Measurements from ENCODE around the gene SERTAD4.

Gene SERTAD4

GRCh38 chr1:210231846-210232510, 618 bp upstream of the SERTAD4 start:
- peak overlapping the region; percentile 33 for H3K4me3 ChIP-seq (ENCODE audit: low read depth, low read length)

DNA sequence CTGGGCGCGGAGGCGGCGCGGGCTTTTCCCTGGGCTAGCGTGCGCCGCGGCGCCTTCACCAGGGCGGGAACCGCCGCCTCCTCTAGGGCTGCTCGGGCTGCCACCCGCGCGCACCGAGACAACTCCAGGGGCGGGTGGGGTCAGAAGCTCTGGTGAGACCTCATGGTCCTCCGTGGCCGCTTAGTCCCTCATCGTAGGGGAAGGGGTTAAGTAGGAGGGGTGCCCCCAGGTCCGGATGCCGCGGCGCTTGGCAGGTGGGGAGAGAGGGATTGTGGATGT, 559 bp downstream of the SERTAD4 start:
- peak overlapping the region; percentile 47 for H3K4me3 ChIP-seq (ENCODE audit: low read depth, low read length)

- H3K4me3 ChIP-seq (ENCODE audit: low read depth, low read length): peak overlapping the region; percentile 47
Measured at GRCh38 chr1:210233495-210234328, 1.1 kb downstream of the SERTAD4 start.

GRCh38 chr1:210234329-210234757, 1.7 kb downstream of the SERTAD4 start:
- H3K4me3 ChIP-seq (ENCODE audit: low read depth, low read length): peak overlapping the region; percentile 47

- no peak overlapping the region for H3K4me3 ChIP-seq (ENCODE audit: low read depth, low read length)
Measured at GRCh38 chr1:210235363-210236053, 2.9 kb downstream of the SERTAD4 start.

DNA sequence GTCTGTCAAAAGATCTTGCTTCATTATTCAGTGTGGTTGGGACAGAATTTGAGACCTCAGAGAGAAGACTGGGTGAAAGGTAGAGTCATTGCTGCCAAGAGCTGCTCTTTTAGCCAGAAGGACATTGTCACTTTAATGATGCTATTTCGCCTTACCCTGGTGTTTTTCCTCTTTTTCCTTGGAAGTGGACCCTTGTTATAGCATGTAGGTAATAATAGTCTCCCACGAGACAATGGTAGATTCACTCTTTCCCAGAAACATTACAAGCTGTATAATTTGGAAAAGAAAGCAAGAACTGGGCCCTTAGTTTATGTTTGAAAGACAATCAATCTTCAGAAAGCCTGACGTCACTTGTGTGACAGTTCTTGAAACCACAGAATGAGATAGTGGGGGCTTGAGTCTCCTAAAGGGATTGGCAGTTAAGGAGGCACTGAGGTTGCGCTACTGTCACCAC, 3.8 kb downstream of the SERTAD4 start:
- H3K4me3 ChIP-seq (ENCODE audit: low read depth, low read length): no peak overlapping the region

DNA sequence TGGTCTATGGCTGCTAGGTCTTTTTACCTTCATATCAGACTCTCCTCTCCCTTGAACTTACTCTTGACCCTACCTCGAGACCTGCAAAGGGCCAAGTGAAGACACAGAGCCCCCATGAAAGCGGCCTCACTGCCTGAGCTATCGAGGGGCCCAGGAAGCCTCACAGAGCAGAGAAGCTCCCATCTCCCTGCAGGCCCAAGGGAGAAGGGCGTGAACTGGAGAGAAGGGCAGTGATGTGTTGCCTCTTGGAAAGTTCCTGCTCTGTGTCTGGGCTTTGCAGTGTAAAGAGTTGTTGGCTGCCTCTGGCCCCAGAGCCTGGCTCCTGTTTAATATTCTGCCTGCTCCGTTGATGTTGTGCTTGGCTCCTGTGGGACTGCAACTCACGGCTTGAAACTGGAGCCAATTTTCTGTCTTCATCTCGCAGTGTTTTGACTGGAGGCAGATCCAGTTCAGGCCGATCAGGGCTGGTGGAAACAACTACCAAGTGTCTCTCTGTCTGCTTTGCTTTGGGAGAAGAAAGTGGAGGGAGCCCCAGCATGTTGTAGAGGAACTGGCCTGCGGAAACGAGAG, 4.3 kb downstream of the SERTAD4 start:
- H3K4me3 ChIP-seq (ENCODE audit: low read depth, low read length): no peak overlapping the region

DNA sequence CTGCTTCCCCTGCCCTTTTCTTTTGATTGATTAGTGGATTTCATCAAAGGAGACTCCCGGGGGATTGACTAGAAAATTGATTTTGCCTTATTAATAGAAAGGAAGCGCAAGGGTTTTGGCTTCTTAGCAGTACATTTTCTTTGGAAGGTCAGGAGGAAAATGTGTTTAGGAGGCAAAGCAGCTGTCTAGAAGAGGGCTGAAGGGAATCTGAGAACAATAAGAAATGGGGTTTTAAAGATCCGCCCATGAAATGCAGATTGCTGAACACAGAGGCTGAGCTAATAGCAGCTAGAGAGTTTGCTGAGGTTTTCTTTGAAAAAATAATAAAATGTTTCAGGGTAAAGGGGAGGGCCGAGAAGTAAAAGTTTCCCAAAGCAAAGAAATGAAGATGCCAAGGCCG, 4.9 kb downstream of the SERTAD4 start:
- H3K4me3 ChIP-seq (ENCODE audit: low read depth, low read length): no peak overlapping the region

DNA sequence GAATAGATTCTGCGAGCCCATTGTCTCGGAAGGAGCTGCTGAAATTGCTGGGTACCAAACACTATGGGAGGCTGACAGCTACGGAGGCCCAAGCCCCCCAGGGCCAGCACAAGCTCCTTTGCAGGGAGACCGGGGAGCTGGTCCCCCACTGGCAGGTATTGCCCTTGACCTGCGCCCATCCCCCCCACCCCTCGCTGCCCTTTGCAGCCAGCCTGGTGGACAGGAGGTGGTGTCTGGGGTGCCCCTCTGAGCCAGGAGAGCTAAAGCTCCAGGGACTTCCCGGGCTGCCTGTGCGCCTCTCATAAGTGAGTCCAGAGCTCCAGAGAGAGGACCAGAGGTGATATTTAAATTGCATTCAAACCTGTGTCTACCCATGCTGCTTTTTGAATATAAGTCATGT, 5.4 kb downstream of the SERTAD4 start:
- H3K4me3 ChIP-seq (ENCODE audit: low read depth, low read length): no peak overlapping the region

GRCh38 chr1:210239349-210240111, 6.9 kb downstream of the SERTAD4 start:
- H3K4me3 ChIP-seq (ENCODE audit: low read depth, low read length): no peak overlapping the region

- no peak overlapping the region for H3K4me3 ChIP-seq (ENCODE audit: low read depth, low read length)
Measured at GRCh38 chr1:210241121-210241520, 8.5 kb downstream of the SERTAD4 start.

GRCh38 chr1:210244746-210245367, 12.3 kb downstream of the SERTAD4 start:
- H3K4me3 ChIP-seq (ENCODE audit: low read depth, low read length): no peak overlapping the region

DNA sequence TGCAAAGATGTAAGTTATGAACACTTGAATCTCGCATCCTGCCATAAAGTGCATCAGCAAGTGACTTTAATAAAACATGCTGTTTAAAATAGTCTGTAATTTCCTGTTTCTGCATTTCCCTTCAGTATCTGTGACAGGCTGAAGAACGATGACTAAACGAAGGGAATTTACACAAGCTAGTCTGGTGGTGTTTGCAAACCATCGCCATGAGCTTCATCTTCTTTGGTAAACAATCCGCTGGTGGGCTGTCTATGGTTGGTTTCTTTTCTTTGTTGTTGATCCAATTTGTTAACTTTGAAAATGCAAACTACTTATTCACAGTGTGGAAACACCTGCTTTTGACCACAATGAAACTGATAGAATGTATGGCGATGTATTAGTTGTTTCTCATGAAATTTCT, 13.9 kb downstream of the SERTAD4 start:
- no peak overlapping the region for H3K4me3 ChIP-seq (ENCODE audit: low read depth, low read length)

DNA sequence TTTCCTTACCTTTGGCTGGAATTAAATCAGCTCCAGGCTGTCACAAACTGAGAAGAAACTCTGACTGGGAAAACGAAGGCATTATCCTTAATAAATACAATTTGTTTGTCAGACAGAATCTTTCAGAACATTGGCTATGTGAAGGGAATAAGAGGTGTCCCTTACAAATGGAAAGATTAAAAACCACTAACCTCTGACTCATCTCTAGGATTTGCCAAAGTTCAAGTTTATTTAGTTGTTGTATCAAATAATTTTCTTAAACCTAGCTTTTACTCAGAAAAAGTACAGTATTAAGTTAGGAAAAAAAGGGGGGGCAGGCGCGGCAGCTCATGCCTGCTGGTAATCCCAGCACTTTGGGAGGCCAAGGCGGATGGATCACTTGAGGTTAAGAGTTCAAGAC, 15.7 kb downstream of the SERTAD4 start:
- H3K4me3 ChIP-seq (ENCODE audit: low read depth, low read length): no peak overlapping the region

- peak overlapping the region; percentile 27 for H3K4me3 ChIP-seq (ENCODE audit: low read depth, low read length)
Measured at GRCh38 chr1:210250665-210250997, 18.0 kb downstream of the SERTAD4 start.

GRCh38 chr1:210250998-210251679, 18.5 kb downstream of the SERTAD4 start:
- peak overlapping the region; percentile 27 for H3K4me3 ChIP-seq (ENCODE audit: low read depth, low read length)

DNA sequence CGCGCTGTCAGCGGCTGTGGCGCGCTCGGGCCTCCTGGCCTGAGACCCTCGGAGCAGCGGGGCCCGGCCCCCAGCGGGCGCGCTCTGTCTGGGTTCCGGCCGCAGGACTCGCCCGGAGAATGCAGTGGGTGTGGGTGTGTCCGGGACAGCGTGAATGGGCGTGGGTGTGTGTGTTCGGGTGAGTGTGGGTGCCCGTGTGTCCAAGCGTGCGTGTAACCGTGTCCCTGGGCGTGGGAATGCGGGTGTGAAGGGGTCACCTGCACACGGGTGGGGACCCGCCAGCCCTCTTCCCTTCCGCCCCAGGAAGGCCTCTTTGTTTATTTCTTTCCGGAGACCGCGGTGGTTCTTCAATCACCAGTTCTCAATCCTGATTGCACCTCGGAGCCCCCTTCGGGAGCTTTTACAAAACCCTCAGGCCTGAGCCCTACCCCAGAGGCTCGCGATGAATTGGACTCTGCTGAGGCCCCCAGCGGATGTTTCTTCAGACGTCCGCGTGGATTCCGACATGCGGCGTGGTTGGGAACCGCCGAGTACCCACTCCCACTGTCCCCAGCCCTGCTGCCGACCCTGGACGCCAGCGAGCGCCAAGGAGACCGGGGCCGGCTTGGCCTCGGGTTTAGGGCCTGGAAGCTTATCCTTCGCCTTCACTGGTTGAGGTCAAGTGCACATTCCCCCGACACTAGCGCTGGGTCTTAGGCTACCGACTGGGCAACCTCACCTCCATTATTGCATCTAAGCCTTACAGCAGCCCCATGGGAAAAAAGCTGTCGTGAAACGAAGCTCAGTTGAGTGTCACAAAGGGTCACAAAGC, 19.3 kb downstream of the SERTAD4 start:
- H3K4me3 ChIP-seq (ENCODE audit: low read depth, low read length): peak overlapping the region; percentile 35

DNA sequence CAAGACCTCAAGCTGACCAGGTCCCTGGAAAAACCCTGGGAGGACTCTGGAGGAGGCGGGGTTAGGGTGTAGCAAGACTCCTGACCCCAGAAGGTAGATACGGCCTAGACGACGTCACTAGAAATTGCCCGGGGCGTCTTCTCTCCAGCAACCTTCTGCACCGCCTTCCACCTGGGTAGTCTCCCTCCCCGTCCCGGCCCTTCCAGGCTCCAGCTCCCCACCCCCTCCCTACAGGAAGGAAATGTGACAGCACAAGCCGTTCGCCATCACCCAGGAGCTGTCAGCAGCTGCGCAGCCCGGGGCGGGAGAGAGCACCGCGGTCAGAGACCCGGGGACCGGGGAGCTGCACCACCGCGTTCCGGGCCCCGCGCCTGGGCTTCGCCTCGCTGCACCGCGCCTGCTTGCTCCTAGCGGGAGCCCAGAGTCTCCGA, 20.0 kb downstream of the SERTAD4 start:
- H3K4me3 ChIP-seq (ENCODE audit: low read depth, low read length): peak overlapping the region; percentile 35

DNA sequence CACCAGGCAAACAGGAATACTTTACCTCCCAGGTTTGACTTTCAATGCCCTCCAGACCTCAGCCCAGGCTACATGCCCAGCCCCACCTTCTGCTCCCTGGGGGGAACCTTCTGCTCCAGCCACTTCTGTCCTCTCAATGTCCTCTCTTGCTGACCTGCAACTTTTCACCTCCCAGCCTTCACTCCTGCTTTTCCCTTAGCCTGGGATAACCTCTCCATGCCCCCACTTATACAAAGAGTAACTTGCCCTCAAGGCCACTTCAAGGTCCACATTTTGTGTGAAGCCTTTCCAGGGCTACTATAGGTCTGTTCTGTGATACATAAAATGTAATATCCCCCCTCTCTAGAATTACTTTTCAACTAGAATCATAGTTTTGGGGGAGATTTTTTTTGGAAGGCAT, 21.7 kb downstream of the SERTAD4 start:
- no peak overlapping the region for H3K4me3 ChIP-seq (ENCODE audit: low read depth, low read length)

Measured in iPS-11a (cell line).